Pancreas (tissue), 10 donors: ENCODE results near the gene FERMT1. TPM values are rescaled to one million over a fixed set of nuclear protein-coding genes. Genes with fewer than 3 reads are reported as not detected.
A peak's percentile ranks its signal among the peaks of the same experiment; 100 is the strongest.

ENCODE experiments used
- ATAC-seq, 4 donors: fragments of 200-7000 bp; cut with Tn5 transposase; one replicate each; pipeline versions ENCODE4 v1.8.0 to v1.9.1; 2020; ENCODE audit warnings: mild to moderate bottlenecking in 4 of 4, moderate library complexity in 4 of 4
- DNase-seq, 6 donors: peaks; one replicate each; pipeline ENCODE4 v3.0.0-alpha.2; 2020
- FAIRE-seq: peaks from 2 replicates; lab custom pipeline; 2012; peaks lifted over from hg19 to GRCh38; lab: Jason Lieb, UNC
- H3K27ac ChIP-seq, 4 donors: fragments of 200-600 bp; sonication (generic); 1 replicate in 3 of 4; 2 replicates in 1 of 4; pipeline versions ENCODE4 v1.5.0 to v1.8.0; 2020
- H3K27me3 ChIP-seq, 4 donors: fragments of 200-600 bp; one replicate each; pipeline ENCODE4 v1.8.0; 2021
- H3K36me3 ChIP-seq, 3 donors: fragments of 200-600 bp; sonication (generic) in 1 of 3; one replicate each; pipeline versions ENCODE4 v1.5.0 to v1.8.0; 2020 to 2021
- H3K4me1 ChIP-seq, 3 donors: fragments of 200-600 bp; one replicate each; pipeline ENCODE4 v1.8.0; 2021
- H3K4me3 ChIP-seq, 4 donors: fragments of 200-600 bp; sonication (generic) in 2 of 4; one replicate each; pipeline versions ENCODE4 v1.5.0 to v1.8.0; 2020 to 2021
- H3K9me3 ChIP-seq, 4 donors: fragments of 200-600 bp; one replicate each; pipeline ENCODE4 v1.8.0; 2021
- WGBS, 2 donors: extraction: QIAGEN DNeasy Blood & Tissue Kit; methylation state at CpG; one replicate each; pipeline ENCODE4 v1.1.7; 2013; 5-methylcytosine and 5-hydroxymethylcytosine counted together
- intact Hi-C, 3 donors: fragments of 100-400 bp; cut with DNase I; formaldehyde crosslinking; loops; one replicate each; pipeline versions ENCODE4 v1.11.1 to v1.14.2; 2022
- polyA plus RNA-seq, 2 donors: library from polyadenylated mRNA; stranded (reverse); fragments of 200-250 nt; gene quantifications; one replicate each; pipeline ENCODE4 v1.2.3, GENCODE V29; 2013
- total RNA-seq, 6 donors: library from RNA; stranded (reverse); fragmentation: NEBNext Ultra II Directional in 4 of 6; extraction: Animal tissue kit (Norgen Biotek cat#: 25700) in 4 of 6; gene quantifications; one replicate each; pipeline versions ENCODE4 v1.2.1 to v1.2.4, GENCODE V29; 2021 to 2023
- TF ChIP-seq, protein P1 (sequence below), 4 donors: fragments of 200-600 bp; sonication (generic) in 3 of 4; IDR thresholded peaks; one replicate each; pipeline versions ENCODE4 v1.5.0 to v1.8.0; 2021; ENCODE audit warnings: antibody characterized with exemption in 4 of 4
- donor health status: healthy with polysubstance abuse.
- donor health status: DM: no; HTN: no; CAD: no; lungs with moderate emphysema.
- donor health status: DM: no; HTN: no; CAD: no.
- donor health status: control.
- donor health status: control.
- donor health status: Bipolar disorder and iron deficiency.
- donor health status: DM: yes; HTN: yes; CAD: no.
- donor health status: DM: no; HTN: no; CAD: no.
- donor health status: DM: no; HTN: no; CAD: no.
- donor health status: DM: yes; HTN: yes; CAD: no.

Gene FERMT1
- total and polyA plus RNA-seq, 8 donors: 0.80 to 5.6 (median 2.3) TPM

DNA sequence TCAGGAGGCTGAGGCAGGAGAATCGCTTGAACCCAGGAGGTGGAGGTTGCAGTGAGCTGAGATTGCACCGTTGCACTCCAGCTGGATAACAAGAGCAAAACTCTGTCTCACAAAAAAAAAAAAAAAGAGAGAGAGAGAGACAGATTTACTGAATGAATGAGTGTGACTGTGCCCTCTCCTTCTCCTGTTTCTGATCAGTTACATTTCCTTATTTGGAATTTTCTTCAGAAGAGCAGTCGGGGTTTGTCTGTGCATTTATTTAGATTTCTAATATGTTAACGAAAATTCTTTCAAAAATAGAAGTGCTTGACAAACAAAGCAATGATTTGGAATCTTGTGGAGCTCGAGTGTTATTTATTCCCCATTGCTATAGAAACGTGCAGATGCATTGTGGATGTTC lies 62.6 kb downstream of the FERMT1 start:
- ATAC-seq: no peak
- Histone ChIP-seq H3K4me3 (no peak overlapping the region), H3K27me3 (no peaks in the 10 kb centered on the region), H3K9me3 (no peaks in the 10 kb centered on the region), H3K27ac (no peak overlapping the region), H3K36me3 (no peaks in the 10 kb centered on the region), H3K4me1 (peaks cover 7 to 10% (median 8%) of the 10 kb centered on the region in 3 donors)
- TF ChIP-seq, protein P1, sequence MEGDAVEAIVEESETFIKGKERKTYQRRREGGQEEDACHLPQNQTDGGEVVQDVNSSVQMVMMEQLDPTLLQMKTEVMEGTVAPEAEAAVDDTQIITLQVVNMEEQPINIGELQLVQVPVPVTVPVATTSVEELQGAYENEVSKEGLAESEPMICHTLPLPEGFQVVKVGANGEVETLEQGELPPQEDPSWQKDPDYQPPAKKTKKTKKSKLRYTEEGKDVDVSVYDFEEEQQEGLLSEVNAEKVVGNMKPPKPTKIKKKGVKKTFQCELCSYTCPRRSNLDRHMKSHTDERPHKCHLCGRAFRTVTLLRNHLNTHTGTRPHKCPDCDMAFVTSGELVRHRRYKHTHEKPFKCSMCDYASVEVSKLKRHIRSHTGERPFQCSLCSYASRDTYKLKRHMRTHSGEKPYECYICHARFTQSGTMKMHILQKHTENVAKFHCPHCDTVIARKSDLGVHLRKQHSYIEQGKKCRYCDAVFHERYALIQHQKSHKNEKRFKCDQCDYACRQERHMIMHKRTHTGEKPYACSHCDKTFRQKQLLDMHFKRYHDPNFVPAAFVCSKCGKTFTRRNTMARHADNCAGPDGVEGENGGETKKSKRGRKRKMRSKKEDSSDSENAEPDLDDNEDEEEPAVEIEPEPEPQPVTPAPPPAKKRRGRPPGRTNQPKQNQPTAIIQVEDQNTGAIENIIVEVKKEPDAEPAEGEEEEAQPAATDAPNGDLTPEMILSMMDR (IDR thresholded peaks at IDR 0.05): no peak
- no peak for FAIRE-seq
- 77 to 86% methylated on average over 6 of the region's 6 CpGs for WGBS, 2 donors
- intact Hi-C loops: no loop called here
- no peak for DNase-seq

DNA sequence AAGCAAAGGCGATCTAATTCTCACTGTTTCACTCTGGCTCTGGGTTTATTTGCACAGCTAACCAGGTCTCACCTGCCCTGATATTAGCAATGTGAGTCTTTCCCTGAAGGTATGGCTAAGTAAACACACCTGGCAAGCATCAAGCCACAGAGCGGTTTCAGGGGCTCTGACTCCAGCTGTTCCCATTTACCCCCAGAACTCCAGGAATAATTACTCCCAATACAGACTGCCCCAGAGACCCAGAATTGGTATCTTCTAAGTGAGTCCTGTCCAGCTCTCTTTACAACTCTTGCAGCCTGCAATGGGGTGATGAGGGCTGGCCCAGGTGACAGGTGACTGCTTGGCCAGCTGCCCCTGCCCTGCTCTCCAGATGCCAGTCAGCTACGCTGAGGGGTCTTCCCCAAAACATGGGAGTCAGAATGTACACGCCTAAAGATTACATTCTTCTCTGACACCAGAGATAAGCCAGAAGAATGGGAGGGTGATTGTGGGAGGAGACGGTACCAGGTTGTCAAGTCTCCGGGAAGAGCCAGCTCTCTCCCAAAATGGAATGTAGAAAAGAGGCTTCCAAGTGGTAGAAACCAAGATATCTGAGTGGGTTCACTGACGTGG lies 64.0 kb downstream of the FERMT1 start:
- intact Hi-C loops: no loop called here
- WGBS, 2 donors: 5 to 6% methylated on average over 7 of the region's 7 CpGs
- TF ChIP-seq, protein P1 (IDR thresholded peaks at IDR 0.05): no peak
- ATAC-seq (peak; percentile 66 to 91 (median 87)), FAIRE-seq (no peak), DNase-seq (peak in 1 of 6 donors; percentile 34)
- Histone ChIP-seq H3K9me3 (no peaks in the 10 kb centered on the region), H3K27ac (peak overlapping the region in 3 of 4 donors; percentile 36 to 67 (median 58)), H3K4me3 (no peak overlapping the region), H3K4me1 (peaks cover 7 to 10% (median 8%) of the 10 kb centered on the region in 3 donors), H3K36me3 (no peaks in the 10 kb centered on the region), H3K27me3 (no peaks in the 10 kb centered on the region)

DNA sequence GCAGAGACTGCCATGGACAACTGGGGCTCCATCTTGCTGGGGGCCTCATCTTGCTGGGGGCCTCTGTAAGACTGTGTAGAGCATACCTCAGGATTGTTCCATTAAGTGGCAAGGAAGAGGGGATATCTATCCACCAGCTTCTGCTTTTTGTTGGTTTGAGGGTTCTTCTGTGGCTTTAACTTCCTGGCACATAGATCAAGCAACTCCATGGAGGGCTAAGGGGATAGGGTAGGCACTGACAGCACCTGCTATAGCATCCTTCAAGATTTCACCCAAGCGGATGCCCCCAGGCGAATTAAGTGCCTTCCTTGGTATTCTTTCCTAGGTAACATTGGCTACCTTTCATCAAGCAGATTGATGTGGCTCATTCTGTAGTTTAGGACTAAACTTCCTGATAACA lies 65.1 kb downstream of the FERMT1 start:
- TF ChIP-seq, protein P1 (IDR thresholded peaks at IDR 0.05): no peak
- DNase-seq (no peak), FAIRE-seq (no peak), ATAC-seq (no peak)
- H3K4me1 ChIP-seq: peaks cover 7 to 10% (median 8%) of the 10 kb centered on the region in 3 donors
- no peaks in the 10 kb centered on the region for H3K27me3 ChIP-seq
- H3K27ac ChIP-seq: peak overlapping the region in 1 of 4 donors; percentile 58
- H3K9me3 ChIP-seq: no peaks in the 10 kb centered on the region
- no peak overlapping the region for H3K4me3 ChIP-seq
- 83 to 95% methylated on average over 2 of the region's 2 CpGs for WGBS, 2 donors
- intact Hi-C loops: no loop called here
- no peaks in the 10 kb centered on the region for H3K36me3 ChIP-seq

DNA sequence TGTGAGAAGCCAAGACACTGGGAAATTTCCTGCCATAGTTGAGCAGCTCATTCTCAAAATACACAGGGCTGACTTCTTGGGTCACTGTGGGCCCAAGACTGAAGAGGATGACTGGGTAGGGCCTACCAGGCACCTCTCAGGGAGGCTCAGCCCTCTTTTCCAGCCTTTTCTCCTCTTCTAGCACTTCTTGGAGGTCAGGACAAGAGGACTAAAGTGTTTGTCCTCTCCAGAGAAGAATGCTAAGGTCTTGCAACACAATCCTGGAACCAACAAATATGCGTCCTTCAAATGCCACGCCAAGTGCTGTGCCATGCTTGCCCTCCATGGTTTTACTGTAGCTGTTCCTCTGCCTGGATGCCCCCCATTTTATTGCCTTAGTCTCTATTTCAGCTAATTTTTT lies 65.7 kb downstream of the FERMT1 start:
- TF ChIP-seq, protein P1 (IDR thresholded peaks at IDR 0.05): no peak
- no peak for ATAC-seq

DNA sequence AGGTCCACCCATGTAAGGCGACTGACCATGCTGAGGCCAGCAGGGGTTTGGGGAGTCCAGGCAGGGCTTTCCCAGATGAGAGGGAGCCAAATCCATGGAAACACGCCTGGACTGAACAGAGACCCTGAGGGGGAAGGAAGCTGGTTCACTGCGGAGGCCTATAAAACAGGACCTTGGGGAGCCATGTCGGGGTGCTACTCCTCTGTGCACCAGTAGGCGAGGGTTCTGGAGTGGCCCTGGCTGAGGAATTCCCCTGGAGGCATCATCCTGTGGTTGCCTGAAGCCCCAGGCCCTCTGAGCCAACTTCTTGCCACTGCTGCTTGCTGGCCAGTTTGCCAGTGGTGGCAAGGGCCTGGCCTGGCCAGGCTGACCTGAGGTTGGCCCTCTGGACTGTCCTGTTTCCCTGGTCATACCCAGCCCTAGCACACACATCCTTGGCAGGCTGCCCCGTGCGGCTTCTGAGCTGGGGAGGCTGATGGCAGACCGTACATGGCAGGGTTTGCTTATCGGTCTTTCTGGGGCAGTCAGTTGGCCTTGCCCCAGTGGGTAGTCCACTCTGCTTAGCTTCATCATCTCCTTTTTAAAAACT lies 66.8 kb downstream of the FERMT1 start:
- Histone ChIP-seq H3K36me3 (no peaks in the 10 kb centered on the region), H3K27me3 (no peaks in the 10 kb centered on the region), H3K4me1 (peaks cover 7 to 10% (median 8%) of the 10 kb centered on the region in 3 donors), H3K4me3 (no peak overlapping the region), H3K9me3 (no peaks in the 10 kb centered on the region), H3K27ac (no peak overlapping the region)
- intact Hi-C loops: no loop called here
- WGBS, 2 donors: 87 to 89% methylated on average over 9 of the region's 9 CpGs
- DNase-seq (no peak), FAIRE-seq (no peak), ATAC-seq (no peak)
- TF ChIP-seq, protein P1 (IDR thresholded peaks at IDR 0.05): no peak

More for the DNA sequence above, 65.7 kb downstream of the FERMT1 start:
- H3K36me3 ChIP-seq: no peaks in the 10 kb centered on the region
- DNase-seq (no peak), FAIRE-seq (no peak)
- H3K4me3 ChIP-seq: no peak overlapping the region
- intact Hi-C loops: no loop called here
- peaks cover 7 to 10% (median 8%) of the 10 kb centered on the region in 3 donors for H3K4me1 ChIP-seq
- no peaks in the 10 kb centered on the region for H3K27me3 ChIP-seq
- no peak overlapping the region for H3K27ac ChIP-seq
- WGBS, 2 donors: 93 to 100% methylated on average over 2 of the region's 2 CpGs
- no peaks in the 10 kb centered on the region for H3K9me3 ChIP-seq
